ENCODE measurements around the gene DENND10. TPM values are rescaled to one million over a fixed set of nuclear protein-coding genes. Genes with fewer than 3 reads are reported as not detected.

DENND10 gene
- total and polyA plus RNA-seq, 9 donors = 29.9 to 53.8 (median 40.6) TPM

DNA sequence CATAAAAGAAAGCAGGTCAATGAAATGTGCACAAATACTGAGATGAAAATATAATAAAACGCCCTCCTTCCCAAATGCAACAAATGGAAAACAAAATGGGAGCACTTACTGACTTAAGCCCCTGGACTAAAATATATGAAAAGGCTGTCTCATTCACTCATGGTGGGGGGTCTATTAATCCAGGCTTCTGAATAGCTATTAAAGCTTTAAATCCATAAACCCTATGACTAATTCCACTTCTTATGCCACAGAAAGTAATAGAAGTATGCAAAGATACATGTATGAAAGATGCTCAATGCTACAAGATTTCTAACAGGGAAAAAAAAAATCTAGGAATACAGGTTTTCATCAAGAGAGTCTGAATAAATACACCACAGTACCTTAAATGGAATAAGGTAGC lies 43.8 kb upstream of the DENND10 start:
- H3K4me3 ChIP-seq = no peak overlapping the region
- no peak for DNase-seq
- TF ChIP-seq, protein P1, sequence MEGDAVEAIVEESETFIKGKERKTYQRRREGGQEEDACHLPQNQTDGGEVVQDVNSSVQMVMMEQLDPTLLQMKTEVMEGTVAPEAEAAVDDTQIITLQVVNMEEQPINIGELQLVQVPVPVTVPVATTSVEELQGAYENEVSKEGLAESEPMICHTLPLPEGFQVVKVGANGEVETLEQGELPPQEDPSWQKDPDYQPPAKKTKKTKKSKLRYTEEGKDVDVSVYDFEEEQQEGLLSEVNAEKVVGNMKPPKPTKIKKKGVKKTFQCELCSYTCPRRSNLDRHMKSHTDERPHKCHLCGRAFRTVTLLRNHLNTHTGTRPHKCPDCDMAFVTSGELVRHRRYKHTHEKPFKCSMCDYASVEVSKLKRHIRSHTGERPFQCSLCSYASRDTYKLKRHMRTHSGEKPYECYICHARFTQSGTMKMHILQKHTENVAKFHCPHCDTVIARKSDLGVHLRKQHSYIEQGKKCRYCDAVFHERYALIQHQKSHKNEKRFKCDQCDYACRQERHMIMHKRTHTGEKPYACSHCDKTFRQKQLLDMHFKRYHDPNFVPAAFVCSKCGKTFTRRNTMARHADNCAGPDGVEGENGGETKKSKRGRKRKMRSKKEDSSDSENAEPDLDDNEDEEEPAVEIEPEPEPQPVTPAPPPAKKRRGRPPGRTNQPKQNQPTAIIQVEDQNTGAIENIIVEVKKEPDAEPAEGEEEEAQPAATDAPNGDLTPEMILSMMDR (IDR thresholded peaks at IDR 0.05) = no peak
- no peak for TF ChIP-seq POLR2A (IDR thresholded peaks at IDR 0.05)
- no peak for TF ChIP-seq EP300 (IDR thresholded peaks at IDR 0.05)
- H3K4me1 ChIP-seq (ENCODE audit: insufficient read depth) = no peaks in the 10 kb centered on the region
- peaks cover 3% of the 10 kb centered on the region for H3K36me3 ChIP-seq
- no peak overlapping the region for H3K27ac ChIP-seq
- intact Hi-C loops (cut with DNase I) = no loop called here
- H3K9me3 ChIP-seq = no peaks in the 10 kb centered on the region
- no peaks in the 10 kb centered on the region for H3K27me3 ChIP-seq
- WGBS, 3 donors = 83 to 94% (median 91%) methylated on average over 1 of the region's 1 CpG

DNA sequence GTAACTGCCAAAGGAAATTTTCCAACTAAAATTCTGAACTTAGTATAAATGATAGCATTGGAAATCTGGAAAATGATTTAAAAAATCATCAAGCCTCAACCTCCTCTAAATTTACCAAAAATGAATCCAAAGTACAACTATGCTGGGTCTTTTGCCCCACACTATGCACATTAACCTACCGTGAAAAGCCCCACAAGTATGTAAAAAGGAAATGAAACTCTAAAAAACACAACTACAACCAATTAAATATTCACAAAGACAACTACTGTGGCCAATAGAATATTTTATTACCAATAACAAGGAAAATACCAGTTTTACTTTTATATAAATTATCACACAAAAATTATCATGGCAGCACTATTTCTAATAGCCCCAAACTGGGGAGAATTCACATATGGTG lies 42.6 kb upstream of the DENND10 start:
- TF ChIP-seq EP300 (IDR thresholded peaks at IDR 0.05) = no peak
- TF ChIP-seq POLR2A (IDR thresholded peaks at IDR 0.05) = no peak
- TF ChIP-seq, protein P1 (IDR thresholded peaks at IDR 0.05) = no peak
- Histone ChIP-seq H3K4me1 (ENCODE audit: insufficient read depth) (no peaks in the 10 kb centered on the region), H3K27me3 (no peaks in the 10 kb centered on the region), H3K27ac (no peak overlapping the region), H3K4me3 (no peak overlapping the region), H3K9me3 (no peaks in the 10 kb centered on the region), H3K36me3 (no peaks in the 10 kb centered on the region)
- DNase-seq = no peak
- 73 to 81% (median 81%) methylated on average over 1 of the region's 1 CpG for WGBS, 3 donors
- intact Hi-C loops (cut with DNase I) = no loop called here

DNA sequence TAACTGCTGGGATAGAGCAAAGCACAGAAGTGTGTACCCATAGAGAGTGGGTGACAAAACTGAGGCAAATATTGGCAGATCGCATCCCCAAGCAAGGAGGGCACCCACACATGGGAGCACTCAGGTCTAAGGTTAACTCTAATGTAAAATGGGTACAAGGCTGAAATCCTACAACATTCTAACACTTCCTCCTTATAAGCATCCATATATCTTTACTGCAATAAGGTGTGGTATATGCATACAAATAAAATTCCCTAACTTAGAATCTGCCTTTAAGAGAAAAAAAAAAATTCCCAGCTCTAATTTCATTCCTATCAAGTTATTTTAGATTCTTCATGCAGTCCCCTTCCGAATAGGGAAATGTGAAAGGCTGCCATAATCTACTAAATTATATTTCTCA lies 42.0 kb upstream of the DENND10 start:
- no peak overlapping the region for H3K4me3 ChIP-seq
- H3K4me1 ChIP-seq (ENCODE audit: insufficient read depth) = no peaks in the 10 kb centered on the region
- no peak for DNase-seq
- TF ChIP-seq, protein P1 (IDR thresholded peaks at IDR 0.05) = no peak
- TF ChIP-seq EP300 (IDR thresholded peaks at IDR 0.05) (no peak), POLR2A (IDR thresholded peaks at IDR 0.05) (no peak)
- WGBS, 3 donors = 79 to 86% (median 81%) methylated on average over 2 of the region's 2 CpGs
- intact Hi-C loops (cut with DNase I) = no loop called here
- no peaks in the 10 kb centered on the region for H3K36me3 ChIP-seq
- no peak overlapping the region for H3K27ac ChIP-seq
- H3K27me3 ChIP-seq = no peaks in the 10 kb centered on the region
- H3K9me3 ChIP-seq = no peaks in the 10 kb centered on the region

DNA sequence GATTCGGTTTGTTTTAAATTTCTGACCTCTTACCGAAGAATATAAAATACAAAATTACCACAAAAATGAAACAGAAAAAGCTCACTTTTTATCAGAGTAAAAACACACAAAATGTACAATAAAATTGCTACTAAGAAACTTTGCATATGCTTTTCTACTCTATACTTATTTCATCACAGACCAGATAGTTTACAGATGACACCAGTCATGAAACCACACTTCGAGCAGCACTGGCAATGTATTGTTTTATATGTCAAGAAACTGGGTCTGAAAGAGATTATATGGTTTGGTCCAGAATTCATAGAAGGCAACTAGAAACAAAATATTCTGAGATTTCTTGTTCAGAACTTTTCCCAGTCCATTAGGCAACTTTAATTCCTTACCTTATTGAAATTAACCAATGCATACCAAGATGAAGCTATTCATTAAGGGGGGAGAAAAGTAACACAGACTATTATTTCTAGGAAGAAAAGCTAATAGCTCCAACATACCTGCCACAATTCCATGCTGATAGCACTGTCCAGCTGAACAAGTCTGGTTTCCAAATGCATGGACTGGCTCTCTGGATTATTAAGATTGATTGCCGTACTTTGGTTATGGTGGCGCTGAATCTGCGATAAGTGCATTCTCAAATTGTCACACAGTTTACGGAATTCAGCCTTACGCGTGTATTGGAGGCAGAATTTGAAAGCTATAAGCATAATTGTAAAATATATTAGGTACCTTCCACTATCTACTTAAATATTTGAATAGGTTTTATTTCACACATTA lies 33.3 kb upstream of the DENND10 start:
- WGBS, 3 donors = 89 to 91% (median 89%) methylated on average over 9 of the region's 9 CpGs
- TF ChIP-seq, protein P1 (IDR thresholded peaks at IDR 0.05) = no peak
- TF ChIP-seq POLR2A (IDR thresholded peaks at IDR 0.05) (no peak), EP300 (IDR thresholded peaks at IDR 0.05) (no peak)

More for the DNA sequence above, 33.3 kb upstream of the DENND10 start:
- DNase-seq = no peak
- Histone ChIP-seq H3K36me3 (no peaks in the 10 kb centered on the region), H3K27ac (no peak overlapping the region), H3K27me3 (no peaks in the 10 kb centered on the region), H3K4me3 (no peak overlapping the region), H3K9me3 (no peaks in the 10 kb centered on the region), H3K4me1 (ENCODE audit: insufficient read depth) (peaks cover 3% of the 10 kb centered on the region)
- intact Hi-C loops (cut with DNase I) = no loop called here

Data from ovary (tissue), 9 donors.